HL-60 (cell line): ENCODE data around the gene GJB5.

Experiments
- DNase-seq, 2 experiments: peaks; one replicate each; pipeline ENCODE4 v3.0.0-alpha.2; 2010 to 2020; ENCODE audit warnings: low read depth in 1 of 2, low spot score in 1 of 2
- H3K27ac ChIP-seq: fragments of 250-450 bp; sonication (Bioruptor Pico); replicated peaks from 2 replicates; pipeline ENCODE4 v1.5.1; 2020; ENCODE audit warnings: mild to moderate bottlenecking, moderate library complexity
- H3K27me3 ChIP-seq: fragments of 250-450 bp; sonication (Bioruptor Pico); 2 replicates; pipeline ENCODE4 v1.5.1; 2021; ENCODE audit warnings: mild to moderate bottlenecking, moderate library complexity; ENCODE audit not compliant: insufficient read depth, poor library complexity, severe bottlenecking
- H3K4me3 ChIP-seq: replicated peaks from 2 replicates; pipeline ENCODE4 v1.5.1; 2011; ENCODE audit warnings: mild to moderate bottlenecking, control low read depth, low read length; ENCODE audit not compliant: insufficient read depth
- CTCF ChIP-seq: IDR thresholded peaks from one replicate; pipeline ENCODE4 v1.5.1; 2011; ENCODE audit warnings: low read length, control low read depth, inconsistent platforms; ENCODE audit not compliant: insufficient read depth
- GABPA ChIP-seq: IDR thresholded peaks from 2 replicates; pipeline ENCODE4 v1.6.1; 2012; ENCODE audit warnings: low read depth
- POLR2AphosphoS5 ChIP-seq: IDR thresholded peaks from 2 replicates; pipeline ENCODE4 v1.6.1; 2012; ENCODE audit warnings: low read depth
- REST ChIP-seq: IDR thresholded peaks from 2 replicates; pipeline ENCODE4 v1.6.1; 2012; ENCODE audit warnings: low read depth; ENCODE audit not compliant: insufficient replicate concordance
- SPI1 ChIP-seq: IDR thresholded peaks from 2 replicates; pipeline ENCODE4 v1.6.1; 2012; ENCODE audit warnings: low read depth, mild to moderate bottlenecking, borderline replicate concordance

Gene GJB5

GRCh38 chr1:34721241-34721640 is 33.6 kb upstream of the GJB5 start:
- H3K4me3 ChIP-seq: no peak overlapping the region
- DNase-seq: no peak
- no peaks in the 10 kb centered on the region for H3K27me3 ChIP-seq
- no peak overlapping the region for H3K27ac ChIP-seq
- TF ChIP-seq POLR2AphosphoS5: no peak
- no peak for TF ChIP-seq CTCF
- TF ChIP-seq GABPA: no peak
- no peak for TF ChIP-seq SPI1
- TF ChIP-seq REST: no peak

GRCh38 chr1:34721646-34722355 is 33.0 kb upstream of the GJB5 start:
- Histone ChIP-seq H3K27me3 (no peaks in the 10 kb centered on the region), H3K4me3 (no peak overlapping the region), H3K27ac (no peak overlapping the region)
- TF ChIP-seq REST: no peak
- no peak for TF ChIP-seq CTCF
- TF ChIP-seq POLR2AphosphoS5: no peak
- no peak for TF ChIP-seq GABPA
- TF ChIP-seq SPI1: no peak
- DNase-seq: no peak

- Histone ChIP-seq H3K4me3 (no peak overlapping the region), H3K27me3 (no peaks in the 10 kb centered on the region), H3K27ac (no peak overlapping the region)
- no peak for DNase-seq
- TF ChIP-seq REST: no peak
- no peak for TF ChIP-seq SPI1
These were observed 28.0 kb upstream of the GJB5 start for GRCh38 chr1:34726861-34727260.
